ENCODE results near the gene TIMP2. TPM values are rescaled to one million over a fixed set of nuclear protein-coding genes. Genes with fewer than 3 reads are reported as not detected.
"Not testable (repeated sequence)": the region's sequence is repeated elsewhere in the genome, so short reads cannot be mapped to it uniquely, and the experiment has no call there.

Gene TIMP2
- total and polyA plus RNA-seq, 2 experiments from 2014 or later: 20.9 to 63.3 TPM

DNA sequence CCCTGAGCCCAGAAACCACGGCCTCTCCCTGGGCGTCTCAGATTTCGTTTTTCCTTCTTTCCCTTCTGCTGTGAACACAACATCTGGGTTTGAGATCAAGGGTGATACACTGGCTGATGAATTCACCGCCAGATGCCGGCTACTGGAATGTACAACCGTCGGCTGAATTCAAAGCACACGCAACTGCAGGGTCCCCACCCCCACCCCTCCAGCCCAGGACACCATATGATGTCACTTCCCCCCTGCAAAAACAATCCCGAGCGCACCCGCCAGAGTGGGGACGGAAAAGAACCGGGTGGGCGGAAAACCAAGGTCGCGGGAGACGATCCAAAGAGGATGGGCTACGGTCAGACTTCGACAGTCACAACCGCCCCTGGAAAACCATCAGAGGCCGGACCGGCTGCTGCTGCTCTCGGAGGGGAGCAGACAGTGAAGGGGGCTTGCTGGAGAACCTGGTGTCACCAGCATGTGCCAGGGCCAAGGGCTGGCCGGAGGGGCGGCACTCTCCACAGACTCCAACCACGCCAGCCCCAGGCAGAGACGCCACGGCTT lies 45.5 kb downstream of the TIMP2 start:
- no peaks in the 10 kb centered on the region for H3K36me3 ChIP-seq (replicated peaks; ENCODE audit: insufficient read depth, low read depth)
- 44% methylated on average over 28 of the region's 28 CpGs for WGBS (ENCODE audit: low lambda C conversion rate, missing lambda C conversion rate)
- peaks cover 34% of the 10 kb centered on the region for H3K4me1 ChIP-seq (ENCODE audit: insufficient read depth)

DNA sequence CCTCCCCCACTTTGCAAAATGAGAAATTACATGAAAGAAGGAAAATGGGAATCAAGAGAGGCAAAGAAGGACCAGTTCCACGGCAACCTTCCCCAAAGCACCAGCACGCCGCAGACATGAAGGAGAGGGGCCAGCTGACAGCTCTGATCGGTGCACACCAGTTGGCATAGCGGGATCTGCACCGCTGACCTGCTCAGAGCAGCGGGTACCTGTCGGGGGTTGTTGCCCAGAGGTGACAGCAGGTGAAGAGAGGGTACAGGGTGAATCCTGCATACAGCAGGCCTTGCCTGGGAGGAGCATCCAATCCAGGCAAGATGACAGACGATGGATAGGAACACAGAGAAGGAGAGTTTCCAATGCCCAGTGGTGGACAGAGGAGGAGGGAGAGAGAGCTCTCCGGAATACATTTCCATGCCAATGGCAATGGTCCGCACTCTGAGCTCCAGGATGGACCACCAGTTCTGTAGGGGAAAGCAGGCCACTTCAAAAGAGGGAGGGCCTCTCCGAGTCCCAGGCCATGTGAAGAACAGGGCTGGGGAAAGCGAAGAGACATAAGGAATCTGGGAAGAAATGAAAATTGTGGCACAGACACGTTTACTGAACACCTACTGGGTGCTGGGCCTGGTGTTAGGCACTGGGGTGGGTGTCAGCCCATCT lies 46.2 kb downstream of the TIMP2 start:
- Histone ChIP-seq H3K4me2 (peak overlapping the region; percentile 67), H3K4me1 (ENCODE audit: insufficient read depth) (peaks cover 26% of the 10 kb centered on the region), H3K9me2 (replicated peaks; ENCODE audit: insufficient read depth) (no peaks in the 10 kb centered on the region), H3K4me3 (no peak overlapping the region), H3K27ac (peak overlapping the region; percentile 89), H3K36me3 (replicated peaks; ENCODE audit: insufficient read depth, low read depth) (no peaks in the 10 kb centered on the region), H3K79me2 (peaks cover 70% of the 10 kb centered on the region), H2AFZ (no peak overlapping the region), H3K9me3 (ENCODE audit: low read depth) (no peaks in the 10 kb centered on the region), H4K20me1 (ENCODE audit: insufficient read depth, poor library complexity, severe bottlenecking) (peaks cover 10% of the 10 kb centered on the region), H3K27me3 (no peaks in the 10 kb centered on the region)
- no peak for TF ChIP-seq EZH2phosphoT487 (IDR thresholded peaks at IDR 0.05; ENCODE audit: low read depth, severe bottlenecking, unreplicated experiment)
- TF ChIP-seq EZH2 (IDR thresholded peaks at IDR 0.05; ENCODE audit: borderline replicate concordance): no peak
- TF ChIP-seq, protein P1, sequence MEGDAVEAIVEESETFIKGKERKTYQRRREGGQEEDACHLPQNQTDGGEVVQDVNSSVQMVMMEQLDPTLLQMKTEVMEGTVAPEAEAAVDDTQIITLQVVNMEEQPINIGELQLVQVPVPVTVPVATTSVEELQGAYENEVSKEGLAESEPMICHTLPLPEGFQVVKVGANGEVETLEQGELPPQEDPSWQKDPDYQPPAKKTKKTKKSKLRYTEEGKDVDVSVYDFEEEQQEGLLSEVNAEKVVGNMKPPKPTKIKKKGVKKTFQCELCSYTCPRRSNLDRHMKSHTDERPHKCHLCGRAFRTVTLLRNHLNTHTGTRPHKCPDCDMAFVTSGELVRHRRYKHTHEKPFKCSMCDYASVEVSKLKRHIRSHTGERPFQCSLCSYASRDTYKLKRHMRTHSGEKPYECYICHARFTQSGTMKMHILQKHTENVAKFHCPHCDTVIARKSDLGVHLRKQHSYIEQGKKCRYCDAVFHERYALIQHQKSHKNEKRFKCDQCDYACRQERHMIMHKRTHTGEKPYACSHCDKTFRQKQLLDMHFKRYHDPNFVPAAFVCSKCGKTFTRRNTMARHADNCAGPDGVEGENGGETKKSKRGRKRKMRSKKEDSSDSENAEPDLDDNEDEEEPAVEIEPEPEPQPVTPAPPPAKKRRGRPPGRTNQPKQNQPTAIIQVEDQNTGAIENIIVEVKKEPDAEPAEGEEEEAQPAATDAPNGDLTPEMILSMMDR (IDR thresholded peaks at IDR 0.05; ENCODE audit: poor library complexity): no peak
- 85% methylated on average over 14 of the region's 14 CpGs for WGBS (ENCODE audit: low lambda C conversion rate, missing lambda C conversion rate)
- no peak for DNase-seq (ENCODE audit: low spot score)

More for the DNA sequence above, 45.5 kb downstream of the TIMP2 start:
- H3K27ac ChIP-seq: peak overlapping the region; percentile 89
- no peak for TF ChIP-seq EZH2phosphoT487 (IDR thresholded peaks at IDR 0.05; ENCODE audit: low read depth, severe bottlenecking, unreplicated experiment)
- peaks cover 10% of the 10 kb centered on the region for H4K20me1 ChIP-seq (ENCODE audit: insufficient read depth, poor library complexity, severe bottlenecking)
- H3K27me3 ChIP-seq: no peaks in the 10 kb centered on the region
- H3K79me2 ChIP-seq: peaks cover 76% of the 10 kb centered on the region
- peak overlapping the region; percentile 67 for H3K4me2 ChIP-seq
- no peaks in the 10 kb centered on the region for H3K9me2 ChIP-seq (replicated peaks; ENCODE audit: insufficient read depth)
- H3K4me3 ChIP-seq: no peak overlapping the region
- no peaks in the 10 kb centered on the region for H3K9me3 ChIP-seq (ENCODE audit: low read depth)
- H2AFZ ChIP-seq: no peak overlapping the region
- DNase-seq (ENCODE audit: low spot score): peak; percentile 66

DNA sequence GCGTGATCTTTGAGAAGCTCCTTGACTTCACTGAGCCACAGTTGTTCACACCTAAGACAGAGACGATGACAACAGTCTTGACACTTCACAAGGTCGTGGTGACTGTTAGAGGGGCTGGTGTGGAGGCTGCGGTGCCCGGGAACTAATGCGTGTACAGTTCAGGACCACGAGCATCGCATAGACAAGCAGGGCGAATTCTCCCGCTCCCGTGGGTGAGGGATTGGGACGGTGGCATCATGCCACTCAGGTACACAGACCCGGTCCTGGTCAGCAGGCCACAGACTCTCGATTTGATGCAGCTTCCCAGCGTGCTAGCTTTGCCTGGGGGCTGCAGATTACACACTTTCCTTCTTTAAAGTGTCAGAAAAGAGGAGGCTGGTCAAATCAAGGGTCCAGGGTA lies 46.9 kb downstream of the TIMP2 start:
- Histone ChIP-seq H3K4me1 (ENCODE audit: insufficient read depth) (peaks cover 19% of the 10 kb centered on the region), H3K27me3 (no peaks in the 10 kb centered on the region), H3K9me3 (ENCODE audit: low read depth) (no peaks in the 10 kb centered on the region), H2AFZ (no peak overlapping the region), H3K27ac (no peak overlapping the region), H3K36me3 (replicated peaks; ENCODE audit: insufficient read depth, low read depth) (no peaks in the 10 kb centered on the region), H3K79me2 (peaks cover 70% of the 10 kb centered on the region), H3K4me2 (no peak overlapping the region), H3K9me2 (replicated peaks; ENCODE audit: insufficient read depth) (no peaks in the 10 kb centered on the region), H3K4me3 (no peak overlapping the region), H4K20me1 (ENCODE audit: insufficient read depth, poor library complexity, severe bottlenecking) (peaks cover 10% of the 10 kb centered on the region)
- 93% methylated on average over 15 of the region's 15 CpGs for WGBS (ENCODE audit: low lambda C conversion rate, missing lambda C conversion rate)
- TF ChIP-seq EZH2phosphoT487 (IDR thresholded peaks at IDR 0.05; ENCODE audit: low read depth, severe bottlenecking, unreplicated experiment) (no peak), EZH2 (IDR thresholded peaks at IDR 0.05; ENCODE audit: borderline replicate concordance) (no peak)
- TF ChIP-seq, protein P1 (IDR thresholded peaks at IDR 0.05; ENCODE audit: poor library complexity): no peak
- no peak for DNase-seq (ENCODE audit: low spot score)

DNA sequence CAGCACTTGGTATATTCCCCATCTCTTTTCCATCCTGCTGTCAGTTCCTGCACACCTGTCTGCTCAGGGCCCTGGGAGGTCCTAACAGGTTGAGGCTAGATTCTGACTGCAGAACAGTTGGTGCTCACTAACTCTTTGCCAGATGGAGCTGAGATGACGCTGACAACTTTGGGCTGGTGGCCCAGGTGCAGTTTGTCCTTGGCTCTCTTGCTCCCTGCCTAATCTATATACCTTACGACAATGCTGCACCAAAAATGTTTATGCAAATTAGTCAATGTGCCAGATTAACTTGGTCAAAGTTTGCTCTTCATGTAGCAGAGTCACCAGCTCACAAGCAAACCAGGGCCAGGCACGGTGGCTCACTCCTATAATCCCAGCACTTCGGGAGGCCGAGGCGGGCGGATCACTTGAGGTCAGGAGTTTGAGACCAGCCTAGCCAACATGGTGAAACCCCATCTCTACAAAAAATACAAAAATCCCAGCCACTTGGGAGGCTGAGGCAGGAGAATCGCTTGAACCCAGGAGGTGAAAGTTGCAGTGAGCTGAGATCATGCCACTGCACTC lies 48.2 kb downstream of the TIMP2 start:
- DNase-seq (ENCODE audit: low spot score); H3K4me1 ChIP-seq (ENCODE audit: insufficient read depth); H2AFZ ChIP-seq; H3K9me3 ChIP-seq (ENCODE audit: low read depth); H3K27me3 ChIP-seq; H3K27ac ChIP-seq; H4K20me1 ChIP-seq (ENCODE audit: insufficient read depth, poor library complexity, severe bottlenecking); H3K4me3 ChIP-seq; H3K4me2 ChIP-seq; H3K9me2 ChIP-seq (replicated peaks; ENCODE audit: insufficient read depth); H3K36me3 ChIP-seq (replicated peaks; ENCODE audit: insufficient read depth, low read depth): not testable (repeated sequence)
- 97% methylated on average over 8 of the region's 8 CpGs for WGBS (ENCODE audit: low lambda C conversion rate, missing lambda C conversion rate)
- peaks cover 61% of the 10 kb centered on the region for H3K79me2 ChIP-seq
